HFFc6 (cell line): ENCODE data around the gene RNF128. TPM values are rescaled to one million over a fixed set of nuclear protein-coding genes. Genes with fewer than 3 reads are reported as not detected.
"Not testable (repeated sequence)": the region's sequence is repeated elsewhere in the genome, so short reads cannot be mapped to it uniquely, and the experiment has no call there.

Experiments
- DNase-seq: peaks from one replicate; pipeline ENCODE4 v3.0.0-alpha.2; 2018
- H3K27ac Mint-ChIP-seq: 2 replicates; pipeline ENCODE4 v1.8.0; 2020; ENCODE audit warnings: mild to moderate bottlenecking, mixed read lengths
- H3K27me3 Mint-ChIP-seq: 2 replicates; pipeline ENCODE4 v1.8.0; 2021; ENCODE audit warnings: mild to moderate bottlenecking, moderate library complexity, mixed read lengths; ENCODE audit not compliant: insufficient read depth
- H3K36me3 Mint-ChIP-seq: 2 replicates; pipeline ENCODE4 v1.8.0; 2021; ENCODE audit warnings: low read depth, mixed read lengths
- H3K4me1 Mint-ChIP-seq: 2 replicates; pipeline ENCODE4 v1.8.0; 2020; ENCODE audit warnings: low read depth, mixed read lengths
- H3K4me3 Mint-ChIP-seq: 2 replicates; pipeline ENCODE4 v1.8.0; 2020; ENCODE audit warnings: mild to moderate bottlenecking, moderate library complexity, mixed read lengths
- H3K9me3 Mint-ChIP-seq: 2 replicates; pipeline ENCODE4 v1.8.0; 2020; ENCODE audit warnings: mild to moderate bottlenecking, mixed read lengths
- CTCF ChIP-seq: fragments of 200-600 bp; sonication (generic); IDR thresholded peaks from 2 replicates; pipeline ENCODE4 v1.5.0; 2021; ENCODE audit warnings: antibody characterized with exemption, mild to moderate bottlenecking
- total RNA-seq, 6 experiments: library from RNA; stranded (reverse); fragmentation: NEBNext Ultra II Directional; extraction: Animal tissue kit (Norgen Biotek cat#: 25700); gene quantifications; 2 replicates in 1 of 6; 3 replicates in 5 of 6; pipeline ENCODE4 v1.2.3, GENCODE V29; 2021

The RNF128 gene
- total RNA-seq, 6 experiments from 2014 or later, result 0.07 to 0.14 (median 0.07) TPM; not detected in 2

GRCh38 chrX:106802388-106803275 lies 76.1 kb downstream of the RNF128 start, which contains the start of gene TBC1D8B:
TSS of gene TBC1D8B (plus strand) at chrX:106802673. CDS start at chrX:106802854, 181 bp downstream.
- DNase-seq, result peak; percentile 87
- H3K27me3 Mint-ChIP-seq, result peaks cover 8% of the 10 kb centered on the region
- H3K27ac Mint-ChIP-seq, result peak within 1 kb of the TSS; percentile 95
- TF ChIP-seq CTCF, result no peak
- H3K4me3 Mint-ChIP-seq, result peak within 1 kb of the TSS; percentile 96
- H3K4me1 Mint-ChIP-seq, result peaks cover 20% of the 10 kb centered on the region
- no peaks in the 10 kb centered on the region; the same call in 1 of the 2 replicates for H3K36me3 Mint-ChIP-seq
- no peaks in the 10 kb centered on the region for H3K9me3 Mint-ChIP-seq

GRCh38 chrX:106811131-106811910 lies 84.8 kb downstream of the RNF128 start:
- peaks cover 11% of the 10 kb centered on the region for H3K4me1 Mint-ChIP-seq
- H3K27me3 Mint-ChIP-seq, result no peaks in the 10 kb centered on the region
- no peaks in the 10 kb centered on the region for H3K36me3 Mint-ChIP-seq
- no peak for TF ChIP-seq CTCF
- no peak overlapping the region for H3K27ac Mint-ChIP-seq
- no peak for DNase-seq
- no peaks in the 10 kb centered on the region for H3K9me3 Mint-ChIP-seq
- no peak overlapping the region for H3K4me3 Mint-ChIP-seq

- not testable (repeated sequence) for H3K27ac Mint-ChIP-seq, H3K27me3 Mint-ChIP-seq, H3K4me3 Mint-ChIP-seq, H3K36me3 Mint-ChIP-seq, H3K9me3 Mint-ChIP-seq
- peaks cover 17% of the 10 kb centered on the region for H3K4me1 Mint-ChIP-seq
- peak; percentile 25 for DNase-seq
Observed at GRCh38 chrX:106812930-106813329, 86.4 kb downstream of the RNF128 start.

- H3K4me3 Mint-ChIP-seq, H3K9me3 Mint-ChIP-seq, H3K36me3 Mint-ChIP-seq, H3K27ac Mint-ChIP-seq, DNase-seq, H3K27me3 Mint-ChIP-seq: not testable (repeated sequence)
- H3K4me1 Mint-ChIP-seq, result peaks cover 17% of the 10 kb centered on the region
Observed at GRCh38 chrX:106814093-106814492, 87.6 kb downstream of the RNF128 start.

Other genes starting within 250 kb of the RNF128 start
- gene RADX, start 114.7 kb upstream of the RNF128 start, total RNA-seq, result under 1 TPM in 5 of 6 experiments, not detected in 1; 0.07 to 0.52 (median 0.18) TPM
- 10 to 100 TPM; 14.4 to 18.0 (median 14.7) TPM for gene TBC1D8B, start 76.0 kb downstream of the RNF128 start, total RNA-seq
- gene RIPPLY1, start 176.6 kb downstream of the RNF128 start, total RNA-seq, result not detected
- gene CLDN2, start 193.7 kb downstream of the RNF128 start, total RNA-seq, result not detected